NT2/D1 (cell line): ENCODE measurements around the gene RAD9A.

Experiments
- YY1 ChIP-seq: IDR thresholded peaks from 2 replicates; pipeline ENCODE4 v1.6.1; 2011; ENCODE audit not compliant: insufficient read length, insufficient read depth
- ZNF274 ChIP-seq: IDR thresholded peaks from 2 replicates; pipeline ENCODE4 v1.6.1; 2011; ENCODE audit warnings: mild to moderate bottlenecking, low read depth, low read length

GRCh38 chr11:67370351-67371076 lies 21.3 kb upstream of the RAD9A start:
- TF ChIP-seq YY1 (no peak), ZNF274 (no peak)
